NCI-H1105 (cell line): ENCODE data around the gene PSMG2.

ENCODE experiments used
- DNase-seq: peaks from one replicate; lab custom pipeline; 2025; lab: John Stamatoyannopoulos, UW

PSMG2 gene, protein sequence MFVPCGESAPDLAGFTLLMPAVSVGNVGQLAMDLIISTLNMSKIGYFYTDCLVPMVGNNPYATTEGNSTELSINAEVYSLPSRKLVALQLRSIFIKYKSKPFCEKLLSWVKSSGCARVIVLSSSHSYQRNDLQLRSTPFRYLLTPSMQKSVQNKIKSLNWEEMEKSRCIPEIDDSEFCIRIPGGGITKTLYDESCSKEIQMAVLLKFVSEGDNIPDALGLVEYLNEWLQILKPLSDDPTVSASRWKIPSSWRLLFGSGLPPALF

GRCh38 chr18:12702221-12703095 lies at the start of gene PSMG2, which contains the start of gene CEP76:
Gene PSMG2 (plus strand): TSS chr18:12703042. CDS start chr18:12703108, 66 bp downstream.
Gene CEP76 (minus strand): TSS chr18:12702723. CDS start chr18:12702548, 175 bp downstream.
- peak; percentile 77 for DNase-seq

- no peak for DNase-seq
Measured at GRCh38 chr18:12654971-12655370, 47.9 kb upstream of the PSMG2 start.

GRCh38 chr18:12656605-12656937 lies 46.3 kb upstream of the PSMG2 start:
- DNase-seq = no peak

- no peak for DNase-seq
Measured at GRCh38 chr18:12656938-12657683, 45.7 kb upstream of the PSMG2 start.

DNA sequence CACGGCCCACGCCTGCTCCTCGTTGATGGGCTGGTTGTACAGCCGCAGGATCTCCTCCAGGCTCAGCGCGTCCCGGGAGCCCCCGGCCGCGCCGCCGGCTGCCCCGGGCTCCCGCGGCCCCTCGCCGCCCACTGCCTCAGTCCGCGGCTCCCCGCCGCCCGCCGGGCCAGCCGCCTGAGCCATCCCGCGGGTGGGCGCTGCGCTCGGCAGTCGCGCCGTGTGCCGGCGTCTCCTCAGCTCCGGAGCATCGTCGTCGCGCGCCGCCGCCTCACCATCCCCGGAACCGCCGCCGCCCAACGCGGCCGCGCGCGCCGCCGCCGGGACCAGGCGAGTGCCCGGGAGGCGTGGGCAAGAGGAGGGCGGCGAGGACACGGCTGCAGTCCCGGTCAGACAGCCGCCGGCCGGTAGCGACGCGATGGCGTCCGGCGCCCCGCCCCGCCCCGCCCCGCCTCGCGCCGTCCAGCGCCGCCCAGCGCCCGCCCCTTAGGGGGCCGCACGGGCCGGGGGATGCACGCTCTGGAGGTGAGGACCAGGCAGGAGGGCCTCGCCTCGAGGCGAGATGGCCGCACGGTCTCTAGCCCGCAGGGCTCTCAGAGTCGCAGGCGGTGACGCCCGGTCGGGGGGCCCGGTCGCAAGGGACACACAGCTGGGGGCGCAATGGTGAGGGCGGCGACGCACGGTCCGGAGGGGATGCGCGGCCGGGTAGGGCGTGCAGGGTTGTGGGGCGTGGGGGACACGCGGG lies 45.0 kb upstream of the PSMG2 start, which contains the start of gene SPIRE1:
SPIRE1 (minus strand) TSS at position 424 of the 742 bp plus-strand sequence; CDS start at position 183, 241 bp downstream.
- DNase-seq = peak; percentile 70

DNA sequence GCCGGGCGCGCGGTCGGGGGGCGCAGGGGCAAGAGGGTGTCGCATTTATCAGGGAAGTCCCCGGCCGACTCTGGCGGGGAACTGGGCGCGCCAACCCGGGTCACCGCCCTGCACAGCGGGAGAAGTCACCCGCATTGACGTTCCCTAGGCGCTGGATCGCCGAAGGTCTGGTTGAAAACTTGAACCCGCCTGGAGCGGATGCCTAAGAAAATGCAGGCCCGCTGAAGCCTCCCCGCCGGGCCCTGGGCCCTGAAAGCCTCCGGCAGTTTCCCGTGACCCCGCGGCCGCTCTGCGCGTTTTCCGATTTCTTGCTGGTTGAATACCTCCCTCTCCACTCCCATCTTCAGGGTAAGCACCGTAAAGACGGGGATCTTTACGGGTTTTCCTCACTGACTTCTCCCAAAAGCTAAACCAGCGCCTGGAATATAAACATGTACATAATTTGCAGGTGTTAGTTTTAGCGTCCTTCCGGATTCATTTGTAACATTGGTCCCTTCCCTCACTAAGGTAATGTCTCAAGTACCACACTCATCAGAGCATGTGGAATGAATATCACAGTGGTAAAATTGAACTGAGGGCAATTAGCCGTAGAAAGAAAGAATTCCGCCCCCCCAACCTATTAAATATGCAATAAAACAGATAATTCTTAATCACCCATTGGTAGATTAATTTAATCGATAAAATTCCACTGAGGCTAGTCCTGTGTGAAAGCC lies 44.3 kb upstream of the PSMG2 start:
- peak; percentile 40 for DNase-seq

DNA sequence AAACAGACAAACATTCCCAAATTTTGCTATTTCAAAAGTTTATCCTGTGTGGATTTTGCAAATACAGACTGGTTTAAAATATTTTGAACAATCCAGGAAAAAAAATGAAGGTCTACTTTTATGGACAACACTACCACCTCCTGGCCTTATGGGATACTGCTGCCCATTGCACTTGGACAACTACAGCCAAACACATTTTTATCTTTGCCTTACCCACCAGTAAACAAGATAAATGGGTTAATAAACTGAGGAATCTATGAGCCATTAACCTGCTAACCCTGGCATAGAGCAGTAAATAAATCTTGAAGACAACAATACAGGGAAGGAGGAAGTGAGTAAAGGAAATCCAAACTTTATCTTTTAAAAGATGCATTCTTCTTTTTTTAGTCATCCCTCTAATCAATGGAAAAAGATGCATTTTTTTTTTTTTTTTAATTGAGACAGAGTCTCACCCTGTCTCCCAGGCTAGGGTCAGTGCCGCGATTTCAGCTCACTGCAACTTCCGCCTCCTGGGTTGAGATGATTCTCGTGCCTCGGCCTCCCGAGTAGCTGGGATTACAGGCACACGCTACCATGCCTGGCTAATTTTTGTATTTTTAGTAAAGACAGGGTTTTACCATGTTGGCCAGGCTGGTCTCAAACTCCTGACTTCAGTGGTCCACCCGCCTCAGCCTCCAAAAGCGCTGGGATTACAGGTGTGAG lies 42.8 kb upstream of the PSMG2 start:
- DNase-seq = peak; percentile 35

DNA sequence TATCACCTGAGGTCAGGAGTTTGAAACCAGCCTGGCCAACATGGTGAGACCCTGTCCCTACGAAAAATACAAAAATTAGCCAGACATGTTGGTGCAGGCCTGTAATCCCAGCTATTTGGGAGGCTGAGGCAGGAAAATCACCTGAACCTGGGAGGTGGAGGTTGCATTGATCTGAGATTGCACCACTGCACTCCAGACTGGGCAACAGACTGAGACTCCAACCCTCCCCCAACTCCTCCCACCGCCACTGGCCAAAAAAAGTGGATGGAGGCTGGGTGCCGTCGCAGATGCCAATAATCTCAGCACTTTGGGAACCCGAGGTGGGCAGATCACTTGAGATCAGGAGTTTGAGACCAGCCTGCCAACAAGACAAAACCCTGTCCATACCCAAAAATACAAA lies 34.8 kb upstream of the PSMG2 start:
- no peak for DNase-seq

- no peak for DNase-seq
Measured at GRCh38 chr18:12679183-12679786, 23.6 kb upstream of the PSMG2 start.

DNA sequence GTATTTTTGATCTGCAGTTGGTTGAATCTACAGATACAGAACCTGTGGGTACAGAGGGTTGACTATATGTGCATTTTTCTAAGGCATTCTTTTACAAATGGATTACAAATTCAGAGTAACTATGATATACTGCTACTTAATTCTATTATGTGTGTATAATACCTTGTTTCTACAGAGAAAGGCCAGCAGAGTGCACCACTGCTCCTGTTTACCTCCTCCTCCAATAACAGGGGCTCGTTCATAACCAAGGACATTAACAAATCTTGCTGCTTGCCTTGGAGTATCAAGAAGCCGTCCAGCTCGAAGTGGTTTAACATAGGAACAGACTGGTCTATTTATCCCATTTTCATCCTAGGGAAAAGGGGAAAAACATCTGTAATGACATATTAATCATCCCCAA lies 16.7 kb upstream of the PSMG2 start:
- no peak for DNase-seq

- no peak for DNase-seq
Measured at GRCh38 chr18:12689256-12689850, 13.5 kb upstream of the PSMG2 start.

- no peak for DNase-seq
Measured at GRCh38 chr18:12692206-12692605, 10.6 kb upstream of the PSMG2 start.

- no peak for DNase-seq
Measured at GRCh38 chr18:12694032-12694431, 8.8 kb upstream of the PSMG2 start.

- DNase-seq = no peak
Measured at GRCh38 chr18:12699747-12700146, 3.1 kb upstream of the PSMG2 start.

DNA sequence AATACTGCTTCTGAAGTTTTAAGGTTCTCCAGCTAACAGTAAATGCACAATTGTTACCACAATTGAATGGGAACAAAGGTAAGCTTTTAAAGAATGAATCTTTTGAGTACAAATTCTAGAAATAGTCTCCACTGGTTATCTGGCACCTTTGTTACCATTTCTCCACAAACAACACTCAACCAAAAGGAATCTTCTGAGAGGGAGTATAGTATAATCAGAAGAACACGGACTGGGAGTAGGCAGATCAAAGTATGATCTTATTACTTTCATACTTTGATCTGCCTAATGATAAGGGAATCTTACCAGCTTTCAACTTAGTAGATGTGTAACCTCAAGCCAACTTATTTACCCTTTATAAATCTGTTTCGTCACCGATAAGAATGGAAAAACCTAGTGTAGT lies 1.7 kb upstream of the PSMG2 start:
- no peak for DNase-seq

- no peak for DNase-seq
Measured at GRCh38 chr18:12703096-12703567, 290 bp downstream of the PSMG2 start.

- DNase-seq = no peak
Measured at GRCh38 chr18:12703664-12704063, 822 bp downstream of the PSMG2 start.

GRCh38 chr18:12711446-12711845 lies 8.6 kb downstream of the PSMG2 start:
- DNase-seq = no peak

- DNase-seq = no peak
Measured at GRCh38 chr18:12721495-12722275, 18.8 kb downstream of the PSMG2 start.
